ENCODE data around the gene KLHL42.

KLHL42 gene

GRCh38 chr12:27766587-27766986 is 13.4 kb upstream of the KLHL42 start:
- intact Hi-C loops (cut with DNase I; ENCODE audit: low total_unique reads) = no loop called here
- Histone ChIP-seq H3K27me3 (no peaks in the 10 kb centered on the region), H3K27ac (no peak overlapping the region), H3K36me3 (no peaks in the 10 kb centered on the region), H3K9me3 (no peaks in the 10 kb centered on the region), H3K4me1 (no peaks in the 10 kb centered on the region), H3K4me3 (no peak overlapping the region)
- DNase-seq = no peak
- TF ChIP-seq, protein P1, sequence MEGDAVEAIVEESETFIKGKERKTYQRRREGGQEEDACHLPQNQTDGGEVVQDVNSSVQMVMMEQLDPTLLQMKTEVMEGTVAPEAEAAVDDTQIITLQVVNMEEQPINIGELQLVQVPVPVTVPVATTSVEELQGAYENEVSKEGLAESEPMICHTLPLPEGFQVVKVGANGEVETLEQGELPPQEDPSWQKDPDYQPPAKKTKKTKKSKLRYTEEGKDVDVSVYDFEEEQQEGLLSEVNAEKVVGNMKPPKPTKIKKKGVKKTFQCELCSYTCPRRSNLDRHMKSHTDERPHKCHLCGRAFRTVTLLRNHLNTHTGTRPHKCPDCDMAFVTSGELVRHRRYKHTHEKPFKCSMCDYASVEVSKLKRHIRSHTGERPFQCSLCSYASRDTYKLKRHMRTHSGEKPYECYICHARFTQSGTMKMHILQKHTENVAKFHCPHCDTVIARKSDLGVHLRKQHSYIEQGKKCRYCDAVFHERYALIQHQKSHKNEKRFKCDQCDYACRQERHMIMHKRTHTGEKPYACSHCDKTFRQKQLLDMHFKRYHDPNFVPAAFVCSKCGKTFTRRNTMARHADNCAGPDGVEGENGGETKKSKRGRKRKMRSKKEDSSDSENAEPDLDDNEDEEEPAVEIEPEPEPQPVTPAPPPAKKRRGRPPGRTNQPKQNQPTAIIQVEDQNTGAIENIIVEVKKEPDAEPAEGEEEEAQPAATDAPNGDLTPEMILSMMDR (IDR thresholded peaks at IDR 0.05) = no peak

- Histone ChIP-seq H3K27me3 (no peaks in the 10 kb centered on the region), H3K9me3 (no peaks in the 10 kb centered on the region), H3K36me3 (no peaks in the 10 kb centered on the region), H3K4me1 (no peaks in the 10 kb centered on the region), H3K4me3 (no peak overlapping the region), H3K27ac (no peak overlapping the region)
- TF ChIP-seq, protein P1 (IDR thresholded peaks at IDR 0.05) = no peak
- DNase-seq = no peak
- intact Hi-C loops (cut with DNase I; ENCODE audit: low total_unique reads) = no loop called here
Measured at GRCh38 chr12:27769142-27769673, 10.8 kb upstream of the KLHL42 start.

- no peak overlapping the region for H3K27ac ChIP-seq
- intact Hi-C loops (cut with DNase I; ENCODE audit: low total_unique reads) = no loop called here
- TF ChIP-seq, protein P1 (IDR thresholded peaks at IDR 0.05) = no peak
- no peak for DNase-seq
- H3K27me3 ChIP-seq = no peaks in the 10 kb centered on the region
- H3K4me3 ChIP-seq = no peak overlapping the region
- H3K36me3 ChIP-seq = no peaks in the 10 kb centered on the region
- no peaks in the 10 kb centered on the region for H3K4me1 ChIP-seq
- no peaks in the 10 kb centered on the region for H3K9me3 ChIP-seq
Measured at GRCh38 chr12:27771481-27772327, 8.3 kb upstream of the KLHL42 start.

DNA sequence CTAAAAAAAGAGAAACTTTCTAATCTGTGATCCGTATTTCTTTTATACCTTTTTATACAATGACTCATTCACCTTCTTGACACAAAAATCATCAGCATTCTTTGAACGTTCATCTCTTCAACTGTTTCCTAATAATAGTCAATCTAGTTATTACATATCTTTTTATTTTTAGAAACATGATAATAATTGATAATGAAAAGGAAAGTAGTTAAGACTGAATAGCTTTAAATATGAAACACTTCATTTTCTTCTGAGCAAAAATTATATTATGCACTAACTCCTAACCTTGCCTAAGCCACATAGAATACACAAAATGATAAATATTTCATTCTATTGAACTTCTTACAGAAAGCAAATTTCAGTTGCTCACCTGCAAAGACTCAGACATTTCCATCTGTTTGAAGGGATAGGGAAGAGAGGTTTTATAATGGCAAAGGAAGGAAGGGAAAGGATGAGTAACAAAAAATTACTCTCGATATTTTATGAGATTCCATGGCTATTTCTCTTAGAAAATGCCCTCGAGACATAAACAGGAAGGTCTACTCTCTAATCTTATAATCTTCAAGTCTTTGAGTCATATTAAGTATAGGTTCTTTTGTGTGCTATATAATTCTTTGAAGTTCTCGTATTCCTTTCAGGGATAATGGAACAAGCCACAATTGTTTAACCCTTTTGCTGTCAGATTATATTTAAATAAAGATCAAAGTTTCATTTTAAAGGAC is 7.5 kb upstream of the KLHL42 start:
- Histone ChIP-seq H3K27ac (no peak overlapping the region), H3K4me1 (no peaks in the 10 kb centered on the region), H3K4me3 (no peak overlapping the region), H3K27me3 (no peaks in the 10 kb centered on the region), H3K36me3 (no peaks in the 10 kb centered on the region), H3K9me3 (no peaks in the 10 kb centered on the region)
- TF ChIP-seq, protein P1 (IDR thresholded peaks at IDR 0.05) = no peak
- intact Hi-C loops (cut with DNase I; ENCODE audit: low total_unique reads) = no loop called here
- no peak for DNase-seq

DNA sequence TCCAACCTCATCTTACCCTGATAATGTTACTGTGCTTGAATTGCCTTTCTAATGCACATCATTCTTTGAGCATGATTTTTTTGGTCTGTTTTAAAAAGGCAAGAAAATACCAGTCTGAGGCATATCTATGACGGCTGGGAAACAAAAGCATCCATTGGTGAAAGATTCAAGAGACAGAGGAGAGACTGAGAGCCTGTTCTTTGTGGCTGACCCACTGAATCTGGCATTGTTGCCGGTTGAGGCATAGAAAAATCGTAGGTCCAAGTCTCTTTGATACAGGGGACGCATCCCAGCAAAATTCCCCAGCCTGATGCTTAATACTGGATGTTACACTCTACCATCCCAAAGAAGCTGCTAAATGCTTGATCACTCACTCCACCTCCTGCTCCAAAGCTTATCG is 2.9 kb upstream of the KLHL42 start:
- H3K9me3 ChIP-seq = no peaks in the 10 kb centered on the region
- intact Hi-C loops (cut with DNase I; ENCODE audit: low total_unique reads) = no loop called here
- no peak overlapping the region for H3K27ac ChIP-seq
- peaks cover 0 to 24% (median 12%) of the 10 kb centered on the region in 4 donors for H3K4me1 ChIP-seq
- H3K36me3 ChIP-seq = no peaks in the 10 kb centered on the region
- TF ChIP-seq, protein P1 (IDR thresholded peaks at IDR 0.05) = no peak
- no peak overlapping the region for H3K4me3 ChIP-seq
- no peak for DNase-seq
- H3K27me3 ChIP-seq = no peaks in the 10 kb centered on the region

Measured in tibial artery (tissue), 4 donors.